OCI-LY7 (cell line): ENCODE data around the gene RNF126.

Source experiments
- EZH2phosphoT487 ChIP-seq: fragments of 200-600 bp; sonication (generic); IDR thresholded peaks from 2 replicates; pipeline ENCODE4 v1.6.1; 2018; ENCODE audit warnings: low read depth, borderline replicate concordance, mild to moderate bottlenecking, mixed run types, antibody characterized with exemption, low read length, moderate library complexity, mixed read lengths
- TF ChIP-seq, protein P1 (sequence below): fragments of 200-600 bp; sonication (generic); conservative IDR thresholded peaks from 2 replicates; pipeline ENCODE4 v1.5.1; 2014; ENCODE audit warnings: mild to moderate bottlenecking, antibody characterized with exemption, low read length, moderate library complexity, mixed read lengths

DNA sequence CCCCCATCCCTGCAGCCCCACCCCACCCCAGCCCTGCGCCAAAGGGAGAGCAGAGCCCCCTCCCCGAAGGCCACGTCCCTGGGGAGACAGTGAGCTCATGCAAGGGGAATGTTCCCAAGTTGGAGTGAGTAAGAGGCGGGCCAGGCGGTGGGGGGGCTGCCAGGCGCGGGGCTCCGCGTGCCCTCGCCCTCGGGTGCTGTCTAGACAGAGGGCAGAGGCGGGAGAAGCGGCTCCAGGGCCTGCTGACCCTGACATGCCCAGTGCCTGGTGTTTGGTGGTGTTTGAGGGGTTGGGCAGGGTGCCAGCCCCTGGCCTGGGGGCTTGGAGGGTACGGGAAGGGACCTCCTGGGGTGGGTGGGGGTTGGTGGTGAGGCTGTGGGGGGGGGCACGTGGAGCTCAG is 14.2 kb upstream of the RNF126 start:
- TF ChIP-seq, protein P1, sequence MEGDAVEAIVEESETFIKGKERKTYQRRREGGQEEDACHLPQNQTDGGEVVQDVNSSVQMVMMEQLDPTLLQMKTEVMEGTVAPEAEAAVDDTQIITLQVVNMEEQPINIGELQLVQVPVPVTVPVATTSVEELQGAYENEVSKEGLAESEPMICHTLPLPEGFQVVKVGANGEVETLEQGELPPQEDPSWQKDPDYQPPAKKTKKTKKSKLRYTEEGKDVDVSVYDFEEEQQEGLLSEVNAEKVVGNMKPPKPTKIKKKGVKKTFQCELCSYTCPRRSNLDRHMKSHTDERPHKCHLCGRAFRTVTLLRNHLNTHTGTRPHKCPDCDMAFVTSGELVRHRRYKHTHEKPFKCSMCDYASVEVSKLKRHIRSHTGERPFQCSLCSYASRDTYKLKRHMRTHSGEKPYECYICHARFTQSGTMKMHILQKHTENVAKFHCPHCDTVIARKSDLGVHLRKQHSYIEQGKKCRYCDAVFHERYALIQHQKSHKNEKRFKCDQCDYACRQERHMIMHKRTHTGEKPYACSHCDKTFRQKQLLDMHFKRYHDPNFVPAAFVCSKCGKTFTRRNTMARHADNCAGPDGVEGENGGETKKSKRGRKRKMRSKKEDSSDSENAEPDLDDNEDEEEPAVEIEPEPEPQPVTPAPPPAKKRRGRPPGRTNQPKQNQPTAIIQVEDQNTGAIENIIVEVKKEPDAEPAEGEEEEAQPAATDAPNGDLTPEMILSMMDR = no peak
- no peak for TF ChIP-seq EZH2phosphoT487
